Endothelial cell of umbilical vein (primary cell): ENCODE results near the gene MAPK13. TPM values are rescaled to one million over a fixed set of nuclear protein-coding genes. Genes with fewer than 3 reads are reported as not detected.

Experiments
- BruUV-seq: library from RNA; stranded (reverse); fragments of 400-500 nt; replicated peaks from 2 replicates; lab custom pipeline; 2021; lab: Mats Ljungman, UMichigan
- CTCF ChIA-PET: fragments of 300-600, 350-600 bp; sonication (Branson Sonifier 250); formaldehyde crosslinking; loops from one replicate; lab custom pipeline; 2021; ENCODE audit warnings: antibody characterized with exemption, inconsistent platforms; lab: Charles Lee
- POLR2A ChIA-PET: fragments of 300-600, 350-600 bp; sonication (Branson Sonifier 250); formaldehyde crosslinking; loops from one replicate; lab custom pipeline; 2021; ENCODE audit warnings: antibody characterized with exemption, inconsistent platforms; lab: Charles Lee
- DNase-seq: peaks from one replicate; pipeline ENCODE4 v3.0.0-alpha.2; 2011; ENCODE audit warnings: low read depth, low spot score
- FAIRE-seq: peaks from 2 replicates; lab custom pipeline; 2011; peaks lifted over from hg19 to GRCh38; lab: Jason Lieb, UNC
- H2AFZ ChIP-seq: 2 replicates; pipeline ENCODE4 v1.6.0; 2012; ENCODE audit warnings: low read depth, low read length, control low read depth, inconsistent platforms
- H3K27ac ChIP-seq: 2 replicates; pipeline ENCODE4 v1.5.1; 2011; ENCODE audit warnings: low read depth, mild to moderate bottlenecking, control low read depth, low read length, moderate library complexity; ENCODE audit not compliant: insufficient read depth
- H3K27me3 ChIP-seq, 2 experiments: 2 replicates each; pipeline versions ENCODE4 v1.6.0 to v1.6.1; 2011; ENCODE audit warnings: low read length in 2 of 2, mixed read lengths in 1 of 2; ENCODE audit not compliant: control insufficient read depth in 2 of 2, insufficient read depth in 2 of 2
- H3K36me3 ChIP-seq, 2 experiments: 2 replicates in 1 of 2; 3 replicates in 1 of 2; pipeline ENCODE4 v1.5.1; 2011; ENCODE audit warnings: low read length in 2 of 2, mild to moderate bottlenecking in 1 of 2, moderate library complexity in 1 of 2; ENCODE audit not compliant: control insufficient read depth in 2 of 2, insufficient read depth in 2 of 2; ENCODE audit errors: extremely low read depth in 1 of 2
- H3K4me1 ChIP-seq: 3 replicates; pipeline ENCODE4 v1.5.1; 2011; ENCODE audit warnings: mild to moderate bottlenecking, low read length; ENCODE audit not compliant: control insufficient read depth, insufficient read depth; ENCODE audit errors: extremely low read depth
- H3K4me2 ChIP-seq: 2 replicates; pipeline ENCODE4 v1.6.1; 2011; ENCODE audit warnings: low read length, control low read depth, mixed read lengths; ENCODE audit not compliant: insufficient read depth
- H3K4me3 ChIP-seq, 3 experiments: fragments of 200-600 bp in 1 of 3; sonication (generic), shearing (Covaris generic) in 1 of 3; replicated peaks in 1 of 3; 2 replicates each; pipeline ENCODE4 v1.5.1; 2011 to 2016; ENCODE audit warnings: control low read depth in 3 of 3, low read length in 3 of 3, mild to moderate bottlenecking in 2 of 3, inconsistent platforms in 1 of 3, low read depth in 1 of 3, moderate library complexity in 1 of 3; ENCODE audit not compliant: insufficient read depth in 1 of 3
- H3K79me2 ChIP-seq: 2 replicates; pipeline ENCODE4 v1.6.0; 2012; ENCODE audit warnings: low read length, inconsistent platforms; ENCODE audit not compliant: control insufficient read depth, insufficient read depth
- H3K9ac ChIP-seq: replicated peaks from 2 replicates; pipeline ENCODE3; 2011; ENCODE audit warnings: low read length, control low read depth; ENCODE audit not compliant: insufficient read depth; ENCODE audit errors: extremely low read depth
- H3K9me1 ChIP-seq: replicated peaks from 3 replicates; pipeline ENCODE4 v1.6.0; 2011; ENCODE audit warnings: mild to moderate bottlenecking, low read length; ENCODE audit not compliant: control insufficient read depth, insufficient read depth; ENCODE audit errors: extremely low read depth
- H3K9me3 ChIP-seq: replicated peaks from 2 replicates; pipeline ENCODE4 v1.5.1; 2012; ENCODE audit warnings: low read length, inconsistent platforms; ENCODE audit not compliant: control insufficient read depth, insufficient read depth
- H4K20me1 ChIP-seq: replicated peaks from 2 replicates; pipeline ENCODE3; 2011; ENCODE audit warnings: mild to moderate bottlenecking, low read length; ENCODE audit not compliant: control insufficient read depth, insufficient read depth; ENCODE audit errors: extremely low read depth
- CTCF ChIP-seq, 2 donors: IDR thresholded peaks; 1 replicate in 1 of 2; 2 replicates in 1 of 2; pipeline ENCODE4 v1.5.1; 2011; ENCODE audit warnings: low read length in 2 of 2, mild to moderate bottlenecking in 2 of 2, moderate library complexity in 2 of 2, control low read depth in 1 of 2, inconsistent platforms in 1 of 2, low read depth in 1 of 2; ENCODE audit not compliant: insufficient read depth in 1 of 2; ENCODE audit errors: extremely low read depth in 1 of 2
- EZH2 ChIP-seq: IDR thresholded peaks from 2 replicates; pipeline ENCODE4 v1.6.1; 2012; ENCODE audit warnings: borderline replicate concordance, low read depth, mild to moderate bottlenecking, moderate library complexity, low read length, inconsistent platforms; ENCODE audit not compliant: severe bottlenecking
- FOS ChIP-seq: IDR thresholded peaks from 2 replicates; pipeline ENCODE4 v1.6.1; 2011; ENCODE audit warnings: mild to moderate bottlenecking, low read length, moderate library complexity, borderline replicate concordance; ENCODE audit not compliant: insufficient read depth
- GATA2 ChIP-seq: IDR thresholded peaks from 2 replicates; pipeline ENCODE4 v1.7.0; 2011; ENCODE audit warnings: low read depth, mild to moderate bottlenecking, moderate library complexity, mixed read lengths, low read length; ENCODE audit not compliant: insufficient read length, insufficient read depth
- JUN ChIP-seq: IDR thresholded peaks from 2 replicates; pipeline ENCODE4 v1.6.1; 2011; ENCODE audit warnings: borderline replicate concordance, low read depth; ENCODE audit not compliant: insufficient read length, insufficient read depth
- MAX ChIP-seq: IDR thresholded peaks from 2 replicates; pipeline ENCODE4 v1.6.1; 2011; ENCODE audit not compliant: insufficient read depth, insufficient read length
- MYC ChIP-seq: IDR thresholded peaks from one replicate; pipeline ENCODE4 v1.6.1; 2011; ENCODE audit warnings: mild to moderate bottlenecking, low read depth, low read length
- POLR2A ChIP-seq: IDR thresholded peaks from 2 replicates; pipeline ENCODE4 v1.6.1; 2012; ENCODE audit warnings: low read depth, mild to moderate bottlenecking, control low read depth, low read length
- POLR2AphosphoS5 ChIP-seq: IDR thresholded peaks from 2 replicates; pipeline ENCODE4 v1.6.1; 2012; ENCODE audit warnings: low read depth, mild to moderate bottlenecking, control low read depth, low read length, moderate library complexity; ENCODE audit not compliant: insufficient read depth
- dilution Hi-C: fragments of 300-500 bp; cut with MboI; formaldehyde crosslinking; loops from one replicate; pipeline ENCODE4 v1.15.0; 2019; ENCODE audit warnings: low sequenced_read_pairs; ENCODE audit not compliant: extremely low pct_ligation_motif_present
- intact Hi-C: fragments of 100-400 bp; cut with micrococcal nuclease; formaldehyde crosslinking; loops from one replicate; pipeline ENCODE4 v1.10.0; 2022
- polyA plus RNA-seq, 4 experiments: library from polyadenylated mRNA; depleted of rRNA in 3 of 4; stranded (reverse) in 3 of 4; unstranded in 1 of 4; fragments of >200 nt; gene quantifications; 2 replicates each; pipeline versions ENCODE4 v1.2.1 to v1.2.3, GENCODE V29; 2011 to 2012; ENCODE audit warnings: missing spikeins in 1 of 4
- total RNA-seq: library from RNA; stranded (reverse); gene quantifications from 2 replicates; pipeline ENCODE4 v1.2.3, GENCODE V29; 2021

Gene MAPK13
- total and polyA plus RNA-seq, 2 donors (not counting 3 experiments of a cell fraction or from before 2014, with no cell fraction given), result 9.0 to 11.6 TPM

- TF ChIP-seq POLR2AphosphoS5 (no peak), CTCF (IDR thresholded peaks at IDR 0.05; ENCODE audit: extremely low read depth in 1 of 2, insufficient read depth in 1 of 2, low read depth in 1 of 2, low read length in 2 of 2) (no peak)
- DNase-seq (no peak), FAIRE-seq (no peak)
- no peaks in the 10 kb centered on the region for H3K27me3 ChIP-seq
- no peaks in the 10 kb centered on the region for H3K79me2 ChIP-seq
- H3K27ac ChIP-seq, result no peak overlapping the region
- peaks cover 19 to 25% of the 10 kb centered on the region in 2 experiments for H3K36me3 ChIP-seq
- no peak overlapping the region for H3K4me2 ChIP-seq
- no peaks in the 10 kb centered on the region for H3K9me3 ChIP-seq
- no peaks in the 10 kb centered on the region for H3K4me1 ChIP-seq
- H3K9me1 ChIP-seq, result no peaks in the 10 kb centered on the region
- H2AFZ ChIP-seq, result no peak overlapping the region
- no TSS peak for BruUV-seq
- no peak overlapping the region for H3K9ac ChIP-seq
- ChIA-PET POLR2A (no interaction called here), CTCF (no interaction called here)
- H4K20me1 ChIP-seq, result no peaks in the 10 kb centered on the region
- intact Hi-C loops, result no loop called here
- dilution Hi-C loops, result no loop called here
- H3K4me3 ChIP-seq, result no peak overlapping the region
Measured at GRCh38 chr6:36110863-36111262, 19.4 kb upstream of the MAPK13 start.

- Histone ChIP-seq H4K20me1 (no peaks in the 10 kb centered on the region), H3K4me3 (no peak overlapping the region), H3K4me1 (no peaks in the 10 kb centered on the region), H3K27ac (no peak overlapping the region), H3K36me3 (peaks cover 19 to 25% of the 10 kb centered on the region in 2 experiments), H3K9ac (no peak overlapping the region), H3K27me3 (no peaks in the 10 kb centered on the region), H3K9me1 (no peaks in the 10 kb centered on the region), H3K4me2 (no peak overlapping the region), H2AFZ (no peak overlapping the region), H3K9me3 (no peaks in the 10 kb centered on the region), H3K79me2 (no peaks in the 10 kb centered on the region)
- ChIA-PET CTCF (interaction anchor here (1.0 kb wide), 1 partner anchor 10 kb away, joined by 3 read pairs; no protein-coding TSS in a partner anchor), POLR2A (no interaction called here)
- intact Hi-C loops (no loop called here), dilution Hi-C loops (no loop called here)
- no TSS peak for BruUV-seq
- TF ChIP-seq MAX (no peak), GATA2 (no peak), JUN (no peak), MYC (no peak), CTCF (IDR thresholded peaks at IDR 0.05; ENCODE audit: extremely low read depth in 1 of 2, insufficient read depth in 1 of 2, low read depth in 1 of 2, low read length in 2 of 2) (no peak), POLR2A (no peak), EZH2 (no peak), FOS (no peak), POLR2AphosphoS5 (no peak)
- FAIRE-seq (no peak), DNase-seq (no peak)
Measured at GRCh38 chr6:36111526-36111925, 18.8 kb upstream of the MAPK13 start.
